Measurements from ENCODE around the gene TMEM240. TPM values are rescaled to one million over a fixed set of nuclear protein-coding genes. Genes with fewer than 3 reads are reported as not detected.

TMEM240 gene
- total and polyA plus RNA-seq, 2 experiments from 2014 or later, result 1.8 to 5.1 TPM

DNA sequence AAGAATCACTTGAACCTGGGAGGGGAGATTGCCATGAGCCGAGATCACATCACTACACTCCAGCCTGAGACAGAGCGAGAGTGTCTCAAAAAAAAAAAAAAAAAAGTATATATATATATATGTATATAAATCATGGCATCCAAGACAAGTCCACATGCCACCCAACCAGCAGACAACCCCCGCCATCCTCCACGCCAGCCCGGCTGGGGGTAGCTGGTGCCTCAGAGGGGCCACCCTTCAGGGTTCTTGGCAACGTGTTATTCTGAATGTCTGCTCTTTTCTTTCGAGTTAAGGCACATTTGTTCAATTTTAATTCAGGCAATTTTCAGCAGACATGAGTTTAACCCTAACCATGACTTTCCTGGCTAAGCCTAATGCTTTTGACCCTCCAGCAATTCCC, 9.7 kb upstream of the TMEM240 start (continued):
- TF ChIP-seq, protein P1, sequence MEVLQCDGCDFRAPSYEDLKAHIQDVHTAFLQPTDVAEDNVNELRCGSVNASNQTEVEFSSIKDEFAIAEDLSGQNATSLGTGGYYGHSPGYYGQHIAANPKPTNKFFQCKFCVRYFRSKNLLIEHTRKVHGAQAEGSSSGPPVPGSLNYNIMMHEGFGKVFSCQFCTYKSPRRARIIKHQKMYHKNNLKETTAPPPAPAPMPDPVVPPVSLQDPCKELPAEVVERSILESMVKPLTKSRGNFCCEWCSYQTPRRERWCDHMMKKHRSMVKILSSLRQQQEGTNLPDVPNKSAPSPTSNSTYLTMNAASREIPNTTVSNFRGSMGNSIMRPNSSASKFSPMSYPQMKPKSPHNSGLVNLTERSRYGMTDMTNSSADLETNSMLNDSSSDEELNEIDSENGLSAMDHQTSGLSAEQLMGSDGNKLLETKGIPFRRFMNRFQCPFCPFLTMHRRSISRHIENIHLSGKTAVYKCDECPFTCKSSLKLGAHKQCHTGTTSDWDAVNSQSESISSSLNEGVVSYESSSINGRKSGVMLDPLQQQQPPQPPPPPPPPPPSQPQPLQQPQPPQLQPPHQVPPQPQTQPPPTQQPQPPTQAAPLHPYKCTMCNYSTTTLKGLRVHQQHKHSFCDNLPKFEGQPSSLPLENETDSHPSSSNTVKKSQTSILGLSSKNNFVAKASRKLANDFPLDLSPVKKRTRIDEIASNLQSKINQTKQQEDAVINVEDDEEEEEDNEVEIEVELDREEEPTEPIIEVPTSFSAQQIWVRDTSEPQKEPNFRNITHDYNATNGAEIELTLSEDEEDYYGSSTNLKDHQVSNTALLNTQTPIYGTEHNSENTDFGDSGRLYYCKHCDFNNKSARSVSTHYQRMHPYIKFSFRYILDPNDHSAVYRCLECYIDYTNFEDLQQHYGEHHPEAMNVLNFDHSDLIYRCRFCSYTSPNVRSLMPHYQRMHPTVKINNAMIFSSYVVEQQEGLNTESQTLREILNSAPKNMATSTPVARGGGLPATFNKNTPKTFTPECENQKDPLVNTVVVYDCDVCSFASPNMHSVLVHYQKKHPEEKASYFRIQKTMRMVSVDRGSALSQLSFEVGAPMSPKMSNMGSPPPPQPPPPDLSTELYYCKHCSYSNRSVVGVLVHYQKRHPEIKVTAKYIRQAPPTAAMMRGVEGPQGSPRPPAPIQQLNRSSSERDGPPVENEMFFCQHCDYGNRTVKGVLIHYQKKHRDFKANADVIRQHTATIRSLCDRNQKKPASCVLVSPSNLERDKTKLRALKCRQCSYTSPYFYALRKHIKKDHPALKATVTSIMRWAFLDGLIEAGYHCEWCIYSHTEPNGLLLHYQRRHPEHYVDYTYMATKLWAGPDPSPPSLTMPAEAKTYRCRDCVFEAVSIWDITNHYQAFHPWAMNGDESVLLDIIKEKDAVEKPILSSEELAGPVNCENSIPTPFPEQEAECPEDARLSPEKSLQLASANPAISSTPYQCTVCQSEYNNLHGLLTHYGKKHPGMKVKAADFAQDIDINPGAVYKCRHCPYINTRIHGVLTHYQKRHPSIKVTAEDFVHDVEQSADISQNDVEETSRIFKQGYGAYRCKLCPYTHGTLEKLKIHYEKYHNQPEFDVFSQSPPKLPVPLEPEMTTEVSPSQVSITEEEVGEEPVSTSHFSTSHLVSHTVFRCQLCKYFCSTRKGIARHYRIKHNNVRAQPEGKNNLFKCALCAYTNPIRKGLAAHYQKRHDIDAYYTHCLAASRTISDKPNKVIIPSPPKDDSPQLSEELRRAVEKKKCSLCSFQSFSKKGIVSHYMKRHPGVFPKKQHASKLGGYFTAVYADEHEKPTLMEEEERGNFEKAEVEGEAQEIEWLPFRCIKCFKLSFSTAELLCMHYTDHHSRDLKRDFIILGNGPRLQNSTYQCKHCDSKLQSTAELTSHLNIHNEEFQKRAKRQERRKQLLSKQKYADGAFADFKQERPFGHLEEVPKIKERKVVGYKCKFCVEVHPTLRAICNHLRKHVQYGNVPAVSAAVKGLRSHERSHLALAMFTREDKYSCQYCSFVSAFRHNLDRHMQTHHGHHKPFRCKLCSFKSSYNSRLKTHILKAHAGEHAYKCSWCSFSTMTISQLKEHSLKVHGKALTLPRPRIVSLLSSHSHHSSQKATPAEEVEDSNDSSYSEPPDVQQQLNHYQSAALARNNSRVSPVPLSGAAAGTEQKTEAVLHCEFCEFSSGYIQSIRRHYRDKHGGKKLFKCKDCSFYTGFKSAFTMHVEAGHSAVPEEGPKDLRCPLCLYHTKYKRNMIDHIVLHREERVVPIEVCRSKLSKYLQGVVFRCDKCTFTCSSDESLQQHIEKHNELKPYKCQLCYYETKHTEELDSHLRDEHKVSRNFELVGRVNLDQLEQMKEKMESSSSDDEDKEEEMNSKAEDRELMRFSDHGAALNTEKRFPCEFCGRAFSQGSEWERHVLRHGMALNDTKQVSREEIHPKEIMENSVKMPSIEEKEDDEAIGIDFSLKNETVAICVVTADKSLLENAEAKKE (CRISPR knock-in tag; IDR thresholded peaks at IDR 0.05), result no peak
- TF ChIP-seq STAT1 (IDR thresholded peaks at IDR 0.05; ENCODE audit: unreplicated experiment) (no peak), EZH2phosphoT487 (IDR thresholded peaks at IDR 0.05; ENCODE audit: unreplicated experiment) (no peak), ZNF331 (CRISPR knock-in tag; IDR thresholded peaks at IDR 0.05; ENCODE audit: low read depth) (no peak), REST (IDR thresholded peaks at IDR 0.05; ENCODE audit: unreplicated experiment) (no peak), EZH2 (IDR thresholded peaks at IDR 0.05; ENCODE audit: low read depth, unreplicated experiment) (no peak), POLR2AphosphoS5 (IDR thresholded peaks at IDR 0.05; ENCODE audit: low read depth) (no peak), ZNF114 (CRISPR knock-in tag; IDR thresholded peaks at IDR 0.05) (no peak)
- TF ChIP-seq, protein P2, sequence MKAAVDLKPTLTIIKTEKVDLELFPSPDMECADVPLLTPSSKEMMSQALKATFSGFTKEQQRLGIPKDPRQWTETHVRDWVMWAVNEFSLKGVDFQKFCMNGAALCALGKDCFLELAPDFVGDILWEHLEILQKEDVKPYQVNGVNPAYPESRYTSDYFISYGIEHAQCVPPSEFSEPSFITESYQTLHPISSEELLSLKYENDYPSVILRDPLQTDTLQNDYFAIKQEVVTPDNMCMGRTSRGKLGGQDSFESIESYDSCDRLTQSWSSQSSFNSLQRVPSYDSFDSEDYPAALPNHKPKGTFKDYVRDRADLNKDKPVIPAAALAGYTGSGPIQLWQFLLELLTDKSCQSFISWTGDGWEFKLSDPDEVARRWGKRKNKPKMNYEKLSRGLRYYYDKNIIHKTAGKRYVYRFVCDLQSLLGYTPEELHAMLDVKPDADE (IDR thresholded peaks at IDR 0.05), result no peak
